ENCODE data around the gene IRX4.

IRX4 gene

DNA sequence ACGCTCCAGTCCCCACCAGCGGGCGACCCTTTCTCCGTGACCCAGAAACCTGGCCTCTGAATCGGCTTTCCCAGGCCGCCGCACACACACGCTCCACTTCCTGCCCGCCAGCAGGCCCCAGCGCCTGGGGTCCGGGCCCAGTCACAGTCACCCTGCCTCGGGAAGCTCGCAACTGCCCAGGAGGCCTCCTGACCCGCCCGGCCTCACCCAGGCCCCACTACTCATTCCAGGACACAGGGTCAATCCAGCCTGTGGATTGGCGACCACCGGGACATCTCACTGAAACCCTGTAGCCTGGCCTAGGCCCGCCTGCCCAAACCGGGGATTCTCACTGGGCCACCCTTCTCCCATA is 2.7 kb upstream of the IRX4 start:
- Histone ChIP-seq H3K4me3 (ENCODE audit: low read length, poor library complexity, severe bottlenecking) (no peak overlapping the region), H2AFZ (ENCODE audit: low read length) (no peak overlapping the region), H3K79me2 (ENCODE audit: insufficient read depth, low read length) (no peaks in the 10 kb centered on the region), H3K27me3 (ENCODE audit: insufficient read depth, low read length, poor library complexity, severe bottlenecking) (no peaks in the 10 kb centered on the region), H3K9me3 (ENCODE audit: insufficient read depth, low read depth, low read length) (peaks cover 5% of the 10 kb centered on the region; the same call in 1 of the 2 replicates), H3F3A (ENCODE audit: low read depth) (no peaks in the 10 kb centered on the region), H3K9me2 (replicated peaks; ENCODE audit: low read depth, low read length) (no peaks in the 10 kb centered on the region), H3K4me2 (ENCODE audit: low read depth, low read length, poor library complexity, severe bottlenecking) (no peak overlapping the region), H3K36me3 (ENCODE audit: insufficient read depth, low read length) (no peaks in the 10 kb centered on the region), H3K4me1 (ENCODE audit: insufficient read depth, low read length, poor library complexity, severe bottlenecking) (no peaks in the 10 kb centered on the region), H4K20me1 (ENCODE audit: insufficient read depth, low read length, poor library complexity, severe bottlenecking) (no peaks in the 10 kb centered on the region), H3K9ac (ENCODE audit: low read depth, low read length, poor library complexity, severe bottlenecking) (no peak overlapping the region)
- TF ChIP-seq EZH2phosphoT487 (IDR thresholded peaks at IDR 0.05; ENCODE audit: borderline replicate concordance): no peak
- TF ChIP-seq, protein P1, sequence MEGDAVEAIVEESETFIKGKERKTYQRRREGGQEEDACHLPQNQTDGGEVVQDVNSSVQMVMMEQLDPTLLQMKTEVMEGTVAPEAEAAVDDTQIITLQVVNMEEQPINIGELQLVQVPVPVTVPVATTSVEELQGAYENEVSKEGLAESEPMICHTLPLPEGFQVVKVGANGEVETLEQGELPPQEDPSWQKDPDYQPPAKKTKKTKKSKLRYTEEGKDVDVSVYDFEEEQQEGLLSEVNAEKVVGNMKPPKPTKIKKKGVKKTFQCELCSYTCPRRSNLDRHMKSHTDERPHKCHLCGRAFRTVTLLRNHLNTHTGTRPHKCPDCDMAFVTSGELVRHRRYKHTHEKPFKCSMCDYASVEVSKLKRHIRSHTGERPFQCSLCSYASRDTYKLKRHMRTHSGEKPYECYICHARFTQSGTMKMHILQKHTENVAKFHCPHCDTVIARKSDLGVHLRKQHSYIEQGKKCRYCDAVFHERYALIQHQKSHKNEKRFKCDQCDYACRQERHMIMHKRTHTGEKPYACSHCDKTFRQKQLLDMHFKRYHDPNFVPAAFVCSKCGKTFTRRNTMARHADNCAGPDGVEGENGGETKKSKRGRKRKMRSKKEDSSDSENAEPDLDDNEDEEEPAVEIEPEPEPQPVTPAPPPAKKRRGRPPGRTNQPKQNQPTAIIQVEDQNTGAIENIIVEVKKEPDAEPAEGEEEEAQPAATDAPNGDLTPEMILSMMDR (conservative IDR thresholded peaks at IDR 0.05; ENCODE audit: low read length): no peak

DNA sequence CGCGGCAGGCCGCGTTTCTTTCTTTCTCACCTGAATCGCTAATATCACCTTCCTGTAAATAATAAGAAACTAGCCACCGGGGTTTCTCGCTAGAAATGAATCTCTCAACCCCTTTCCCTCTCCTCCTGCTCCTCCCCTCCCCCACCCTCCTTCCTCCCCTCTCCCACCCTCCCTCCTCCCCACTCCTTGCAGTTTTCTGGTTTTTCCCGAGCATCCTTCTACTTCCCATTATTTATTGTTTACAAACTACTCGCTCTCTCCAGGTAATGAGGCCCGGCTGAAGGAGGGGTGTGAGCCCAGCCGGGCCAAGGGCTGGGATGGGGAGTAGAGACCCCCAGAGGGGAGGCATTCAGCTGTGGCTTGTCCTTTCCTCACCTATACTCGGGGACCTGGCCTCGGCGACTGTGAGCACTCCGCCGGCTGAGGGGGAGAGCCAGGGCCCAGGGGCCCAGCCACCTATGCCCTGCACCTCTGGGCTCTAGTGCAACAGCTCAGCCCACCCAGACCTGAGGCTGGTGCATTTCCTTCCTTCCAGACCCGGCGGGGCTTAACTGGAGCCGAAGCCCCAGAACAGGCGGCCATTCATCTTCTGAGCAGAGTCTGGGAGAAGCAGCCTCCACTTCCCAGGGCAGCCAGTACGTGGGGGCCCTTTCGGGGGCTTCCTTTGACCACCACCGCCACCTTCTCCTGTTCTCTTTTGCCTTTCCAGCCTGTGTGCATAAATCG is 2.1 kb upstream of the IRX4 start:
- peaks cover 10% of the 10 kb centered on the region; the same call in 1 of the 2 replicates for H3K9me3 ChIP-seq (ENCODE audit: insufficient read depth, low read depth, low read length)
- TF ChIP-seq, protein P1 (conservative IDR thresholded peaks at IDR 0.05; ENCODE audit: low read length): no peak
- TF ChIP-seq EZH2phosphoT487 (IDR thresholded peaks at IDR 0.05; ENCODE audit: borderline replicate concordance): no peak
- no peaks in the 10 kb centered on the region for H3K27me3 ChIP-seq (ENCODE audit: insufficient read depth, low read length, poor library complexity, severe bottlenecking)
- no peaks in the 10 kb centered on the region for H3F3A ChIP-seq (ENCODE audit: low read depth)
- H3K79me2 ChIP-seq (ENCODE audit: insufficient read depth, low read length): no peaks in the 10 kb centered on the region
- H3K9me2 ChIP-seq (replicated peaks; ENCODE audit: low read depth, low read length): no peaks in the 10 kb centered on the region
- no peak overlapping the region for H3K4me2 ChIP-seq (ENCODE audit: low read depth, low read length, poor library complexity, severe bottlenecking)
- no peak overlapping the region for H3K9ac ChIP-seq (ENCODE audit: low read depth, low read length, poor library complexity, severe bottlenecking)
- H2AFZ ChIP-seq (ENCODE audit: low read length): no peak overlapping the region
- no peaks in the 10 kb centered on the region for H3K4me1 ChIP-seq (ENCODE audit: insufficient read depth, low read length, poor library complexity, severe bottlenecking)
- no peaks in the 10 kb centered on the region for H3K36me3 ChIP-seq (ENCODE audit: insufficient read depth, low read length)
- H3K4me3 ChIP-seq (ENCODE audit: low read length, poor library complexity, severe bottlenecking): no peak overlapping the region
- no peaks in the 10 kb centered on the region for H4K20me1 ChIP-seq (ENCODE audit: insufficient read depth, low read length, poor library complexity, severe bottlenecking)

DNA sequence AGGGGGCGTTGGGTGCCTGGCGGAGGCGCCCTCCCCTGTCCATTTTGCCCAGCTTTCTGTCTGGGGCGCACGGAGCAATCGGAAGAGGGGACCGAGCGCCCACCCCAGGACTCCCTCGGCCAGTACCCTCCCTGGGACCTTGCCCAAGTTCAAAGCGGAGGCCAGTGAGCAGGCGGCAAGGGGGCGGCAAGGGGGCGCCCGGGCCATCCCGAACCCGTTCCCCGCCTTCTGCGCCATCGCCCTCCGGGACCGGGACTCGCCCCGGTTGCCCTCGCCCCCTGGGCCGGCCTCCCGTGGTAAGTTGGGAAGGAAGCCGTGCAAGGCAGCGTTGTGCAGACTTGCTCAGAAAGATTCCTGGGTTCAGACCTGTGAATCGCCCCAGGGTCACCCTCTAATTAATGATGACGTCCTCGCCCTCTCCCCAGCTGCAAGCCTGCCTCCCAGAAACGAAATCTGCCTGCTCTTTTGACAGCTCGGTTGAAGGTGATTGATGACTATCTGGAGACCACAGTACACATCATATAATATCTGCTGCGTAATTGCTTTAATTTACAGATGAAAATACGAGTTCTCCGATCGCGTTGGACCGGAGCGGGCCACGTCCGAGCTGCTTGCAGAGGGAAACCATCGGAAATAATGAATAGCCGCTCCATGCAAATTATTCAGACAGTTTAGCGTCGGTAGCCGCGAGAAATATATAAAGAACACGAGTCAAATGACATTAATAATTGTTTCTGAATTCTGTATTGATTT is 1.4 kb upstream of the IRX4 start:
- Histone ChIP-seq H3K9me3 (ENCODE audit: insufficient read depth, low read depth, low read length) (peaks cover 10% of the 10 kb centered on the region; the same call in 1 of the 2 replicates), H3K4me2 (ENCODE audit: low read depth, low read length, poor library complexity, severe bottlenecking) (no peak overlapping the region), H3K27me3 (ENCODE audit: insufficient read depth, low read length, poor library complexity, severe bottlenecking) (no peaks in the 10 kb centered on the region), H3K79me2 (ENCODE audit: insufficient read depth, low read length) (no peaks in the 10 kb centered on the region), H3K4me3 (ENCODE audit: low read length, poor library complexity, severe bottlenecking) (no peak overlapping the region), H3K9me2 (replicated peaks; ENCODE audit: low read depth, low read length) (no peaks in the 10 kb centered on the region), H3K4me1 (ENCODE audit: insufficient read depth, low read length, poor library complexity, severe bottlenecking) (no peaks in the 10 kb centered on the region), H4K20me1 (ENCODE audit: insufficient read depth, low read length, poor library complexity, severe bottlenecking) (no peaks in the 10 kb centered on the region), H3K9ac (ENCODE audit: low read depth, low read length, poor library complexity, severe bottlenecking) (no peak overlapping the region), H3K36me3 (ENCODE audit: insufficient read depth, low read length) (no peaks in the 10 kb centered on the region), H3F3A (ENCODE audit: low read depth) (no peaks in the 10 kb centered on the region), H2AFZ (ENCODE audit: low read length) (no peak overlapping the region)
- TF ChIP-seq, protein P1 (conservative IDR thresholded peaks at IDR 0.05; ENCODE audit: low read length): no peak
- TF ChIP-seq EZH2phosphoT487 (IDR thresholded peaks at IDR 0.05; ENCODE audit: borderline replicate concordance): no peak

Data from Loucy (cell line).